SJCRH30 (cell line): ENCODE data around the gene NDUFAF2. TPM values are rescaled to one million over a fixed set of nuclear protein-coding genes. Genes with fewer than 3 reads are reported as not detected.

Experiments
- DNase-seq, 2 experiments: peaks; one replicate each; pipeline ENCODE4 v3.0.0-alpha.2; 2015 to 2020
- H3K27ac ChIP-seq: fragments of 250-450 bp; sonication (Bioruptor Pico); 2 replicates; pipeline ENCODE4 v1.5.1; 2020; ENCODE audit warnings: mild to moderate bottlenecking, moderate library complexity
- H3K27me3 ChIP-seq: fragments of 250-450 bp; sonication (Bioruptor Pico); 2 replicates; pipeline ENCODE4 v1.5.1; 2020; ENCODE audit warnings: mild to moderate bottlenecking, moderate library complexity
- H3K36me3 ChIP-seq: fragments of 250-450 bp; sonication (Bioruptor Pico); 2 replicates; pipeline ENCODE4 v1.5.1; 2020; ENCODE audit warnings: mild to moderate bottlenecking, moderate library complexity
- H3K4me1 ChIP-seq: fragments of 250-450 bp; sonication (Bioruptor Pico); 2 replicates; pipeline ENCODE4 v1.5.1; 2020; ENCODE audit warnings: mild to moderate bottlenecking, moderate library complexity
- H3K4me3 ChIP-seq: fragments of 250-450 bp; sonication (Bioruptor Pico); 2 replicates; pipeline ENCODE4 v1.5.1; 2020; ENCODE audit warnings: mild to moderate bottlenecking, moderate library complexity
- H3K9me3 ChIP-seq: fragments of 250-450 bp; sonication (Bioruptor Pico); replicated peaks from 2 replicates; pipeline ENCODE4 v1.5.1; 2020; ENCODE audit warnings: mild to moderate bottlenecking, moderate library complexity
- total RNA-seq: library from RNA; depleted of rRNA; stranded (reverse); fragments of >200 nt; shearing (Covaris generic); gene quantifications from 2 replicates; pipeline ENCODE4 v1.2.3, GENCODE V29; 2014

Gene NDUFAF2
- total RNA-seq, 1 experiment from 2014 or later = 59.8 TPM

- H3K9me3 ChIP-seq = no peaks in the 10 kb centered on the region
- H3K36me3 ChIP-seq = no peaks in the 10 kb centered on the region
- DNase-seq = no peak
- no peaks in the 10 kb centered on the region for H3K27me3 ChIP-seq
- peak overlapping the region; percentile 75 for H3K27ac ChIP-seq
- peaks cover 33% of the 10 kb centered on the region for H3K4me1 ChIP-seq
- no peak overlapping the region for H3K4me3 ChIP-seq
These were observed 105.3 kb downstream of the NDUFAF2 start for GRCh38 chr5:61050292-61050691.

GRCh38 chr5:61051267-61051666 is 106.3 kb downstream of the NDUFAF2 start:
- Histone ChIP-seq H3K4me1 (peaks cover 33% of the 10 kb centered on the region), H3K4me3 (no peak overlapping the region), H3K9me3 (no peaks in the 10 kb centered on the region), H3K27ac (peak overlapping the region; percentile 75), H3K27me3 (no peaks in the 10 kb centered on the region), H3K36me3 (no peaks in the 10 kb centered on the region)
- DNase-seq = peak; percentile 28 to 59

GRCh38 chr5:61052882-61053281 is 107.9 kb downstream of the NDUFAF2 start:
- H3K27ac ChIP-seq = peak overlapping the region; percentile 75
- peak; percentile 8 to 39 for DNase-seq

GRCh38 chr5:61053937-61054336 is 108.9 kb downstream of the NDUFAF2 start:
- Histone ChIP-seq H3K36me3 (no peaks in the 10 kb centered on the region), H3K4me1 (peaks cover 33% of the 10 kb centered on the region), H3K27ac (no peak overlapping the region), H3K27me3 (no peaks in the 10 kb centered on the region), H3K9me3 (no peaks in the 10 kb centered on the region), H3K4me3 (no peak overlapping the region)
- DNase-seq = no peak

More at GRCh38 chr5:61052882-61053281, 107.9 kb downstream of the NDUFAF2 start:
- Histone ChIP-seq H3K4me3 (no peak overlapping the region), H3K9me3 (no peaks in the 10 kb centered on the region), H3K27me3 (no peaks in the 10 kb centered on the region), H3K36me3 (no peaks in the 10 kb centered on the region), H3K4me1 (peaks cover 33% of the 10 kb centered on the region)

- DNase-seq = peak; percentile 9 to 64
- H3K4me1 ChIP-seq = peaks cover 29% of the 10 kb centered on the region
- no peak overlapping the region for H3K4me3 ChIP-seq
- H3K36me3 ChIP-seq = no peaks in the 10 kb centered on the region
- H3K27ac ChIP-seq = no peak overlapping the region
- no peaks in the 10 kb centered on the region for H3K27me3 ChIP-seq
- H3K9me3 ChIP-seq = no peaks in the 10 kb centered on the region
These were observed 110.5 kb downstream of the NDUFAF2 start for GRCh38 chr5:61055434-61056006.

- Histone ChIP-seq H3K27me3 (no peaks in the 10 kb centered on the region), H3K4me3 (no peak overlapping the region), H3K27ac (no peak overlapping the region), H3K9me3 (0 out of 2 replicates have a peak, but pooled peaks cover 5% of the 10 kb centered on the region), H3K36me3 (no peaks in the 10 kb centered on the region), H3K4me1 (no peaks in the 10 kb centered on the region)
- no peak for DNase-seq
These were observed 114.5 kb downstream of the NDUFAF2 start for GRCh38 chr5:61059499-61059898.

GRCh38 chr5:61069150-61069549 is 124.1 kb downstream of the NDUFAF2 start:
- no peak for DNase-seq
- Histone ChIP-seq H3K4me1 (no peaks in the 10 kb centered on the region), H3K9me3 (no peaks in the 10 kb centered on the region), H3K4me3 (no peak overlapping the region), H3K36me3 (peaks cover 6% of the 10 kb centered on the region), H3K27me3 (no peaks in the 10 kb centered on the region), H3K27ac (no peak overlapping the region)

- H3K27ac ChIP-seq = no peak overlapping the region
- no peak for DNase-seq
- no peaks in the 10 kb centered on the region for H3K4me1 ChIP-seq
- no peak overlapping the region for H3K4me3 ChIP-seq
- H3K36me3 ChIP-seq = peaks cover 6% of the 10 kb centered on the region
- no peaks in the 10 kb centered on the region for H3K27me3 ChIP-seq
- H3K9me3 ChIP-seq = no peaks in the 10 kb centered on the region
These were observed 126.5 kb downstream of the NDUFAF2 start for GRCh38 chr5:61071526-61071925.

GRCh38 chr5:61076626-61077025 is 131.6 kb downstream of the NDUFAF2 start:
- H3K9me3 ChIP-seq = no peaks in the 10 kb centered on the region
- DNase-seq = no peak
- H3K4me3 ChIP-seq = no peak overlapping the region
- no peak overlapping the region for H3K27ac ChIP-seq
- H3K4me1 ChIP-seq = no peaks in the 10 kb centered on the region
- peaks cover 6% of the 10 kb centered on the region for H3K36me3 ChIP-seq
- no peaks in the 10 kb centered on the region for H3K27me3 ChIP-seq

- Histone ChIP-seq H3K9me3 (no peaks in the 10 kb centered on the region), H3K4me3 (no peak overlapping the region), H3K36me3 (no peaks in the 10 kb centered on the region), H3K27me3 (no peaks in the 10 kb centered on the region), H3K4me1 (no peaks in the 10 kb centered on the region), H3K27ac (no peak overlapping the region)
- DNase-seq = no peak
These were observed 136.7 kb downstream of the NDUFAF2 start for GRCh38 chr5:61081741-61082140.

- H3K4me1 ChIP-seq = no peaks in the 10 kb centered on the region
- no peaks in the 10 kb centered on the region for H3K9me3 ChIP-seq
- no peak overlapping the region for H3K4me3 ChIP-seq
- no peak for DNase-seq
- H3K27me3 ChIP-seq = no peaks in the 10 kb centered on the region
- no peaks in the 10 kb centered on the region for H3K36me3 ChIP-seq
- H3K27ac ChIP-seq = no peak overlapping the region
These were observed 137.7 kb downstream of the NDUFAF2 start for GRCh38 chr5:61082516-61083280.

- DNase-seq = no peak
- Histone ChIP-seq H3K4me1 (no peaks in the 10 kb centered on the region), H3K9me3 (no peaks in the 10 kb centered on the region), H3K27me3 (no peaks in the 10 kb centered on the region), H3K4me3 (no peak overlapping the region), H3K27ac (no peak overlapping the region), H3K36me3 (no peaks in the 10 kb centered on the region)
These were observed 139.7 kb downstream of the NDUFAF2 start for GRCh38 chr5:61084658-61085057.

GRCh38 chr5:61085885-61086284 is 140.9 kb downstream of the NDUFAF2 start:
- no peaks in the 10 kb centered on the region for H3K9me3 ChIP-seq
- H3K4me3 ChIP-seq = no peak overlapping the region
- H3K27ac ChIP-seq = no peak overlapping the region
- H3K27me3 ChIP-seq = no peaks in the 10 kb centered on the region
- no peaks in the 10 kb centered on the region for H3K4me1 ChIP-seq
- no peak for DNase-seq
- no peaks in the 10 kb centered on the region for H3K36me3 ChIP-seq

GRCh38 chr5:61087921-61088320 is 142.9 kb downstream of the NDUFAF2 start:
- DNase-seq = no peak
- Histone ChIP-seq H3K27me3 (no peaks in the 10 kb centered on the region), H3K36me3 (no peaks in the 10 kb centered on the region), H3K4me1 (no peaks in the 10 kb centered on the region), H3K27ac (no peak overlapping the region), H3K4me3 (no peak overlapping the region), H3K9me3 (no peaks in the 10 kb centered on the region)

GRCh38 chr5:61089351-61089750 is 144.3 kb downstream of the NDUFAF2 start:
- no peaks in the 10 kb centered on the region for H3K4me1 ChIP-seq
- no peak overlapping the region for H3K27ac ChIP-seq
- H3K9me3 ChIP-seq = no peaks in the 10 kb centered on the region
- no peaks in the 10 kb centered on the region for H3K36me3 ChIP-seq
- no peaks in the 10 kb centered on the region for H3K27me3 ChIP-seq
- no peak overlapping the region for H3K4me3 ChIP-seq
- no peak for DNase-seq
